PC-9 (cell line): Measurements from ENCODE around the gene ZNF236. TPM values are rescaled to one million over a fixed set of nuclear protein-coding genes. Genes with fewer than 3 reads are reported as not detected.

Experiments
- BruUV-seq: library from RNA; stranded (reverse); fragments of 400-500 nt; replicated peaks from 2 replicates; lab custom pipeline; 2021; lab: Mats Ljungman, UMichigan
- CTCF ChIA-PET: fragments of 300-600 bp; sonication (Branson Sonifier 250); formaldehyde crosslinking; loops from one replicate; lab custom pipeline; 2022; ENCODE audit warnings: antibody characterized with exemption; lab: Charles Lee
- POLR2A ChIA-PET: fragments of 300-600 bp; sonication (Branson Sonifier 250); formaldehyde crosslinking; loops from one replicate; lab custom pipeline; 2022; ENCODE audit warnings: antibody characterized with exemption; ENCODE audit not compliant: unreplicated experiment; lab: Charles Lee
- DNase-seq, 2 experiments: peaks; one replicate each; pipeline versions ENCODE4 v3.0.0 to v3.0.0-alpha.2; 2015 to 2022; ENCODE audit warnings: mixed read lengths in 1 of 2
- H2AFZ ChIP-seq: fragments of 200-600 bp; sonication (generic); 2 replicates; pipeline ENCODE4 v1.8.1; 2017; ENCODE audit warnings: antibody characterized with exemption
- H3F3A ChIP-seq: fragments of 200-600 bp; sonication (generic); 2 replicates; pipeline ENCODE4 v1.8.1; 2017; ENCODE audit warnings: antibody characterized with exemption, mild to moderate bottlenecking, low read depth; ENCODE audit not compliant: insufficient read depth
- H3K27ac ChIP-seq: fragments of 200-600 bp; sonication (generic); 2 replicates; pipeline ENCODE4 v1.6.1; 2016; ENCODE audit warnings: mixed run types
- H3K27me3 ChIP-seq: fragments of 200-600 bp; sonication (generic); 2 replicates; pipeline ENCODE4 v1.6.1; 2016; ENCODE audit warnings: low read depth, mixed run types; ENCODE audit not compliant: insufficient read depth
- H3K36me3 ChIP-seq: fragments of 200-600 bp; sonication (generic); 2 replicates; pipeline ENCODE4 v1.6.1; 2016; ENCODE audit warnings: low read depth, mixed run types
- H3K4me1 ChIP-seq: fragments of 200-600 bp; sonication (generic); replicated peaks from 2 replicates; pipeline ENCODE4 v1.6.1; 2016; ENCODE audit warnings: mixed run types; ENCODE audit not compliant: insufficient read depth
- H3K4me2 ChIP-seq: fragments of 200-600 bp; sonication (generic); 2 replicates; pipeline ENCODE4 v1.6.1; 2017; ENCODE audit warnings: mixed run types
- H3K4me3 ChIP-seq: fragments of 200-600 bp; sonication (generic); 2 replicates; pipeline ENCODE4 v1.6.1; 2016; ENCODE audit warnings: mixed run types
- H3K79me2 ChIP-seq: fragments of 200-600 bp; sonication (generic); 2 replicates; pipeline ENCODE4 v1.6.1; 2017; ENCODE audit warnings: low read depth, mixed run types
- H3K9me2 ChIP-seq: fragments of 200-600 bp; sonication (generic); 2 replicates; pipeline ENCODE4 v1.8.1; 2017; ENCODE audit warnings: mild to moderate bottlenecking; ENCODE audit not compliant: insufficient read depth
- H3K9me3 ChIP-seq: fragments of 200-600 bp; sonication (generic); 2 replicates; pipeline ENCODE4 v1.8.1; 2016; ENCODE audit warnings: low read depth; ENCODE audit not compliant: insufficient read depth
- H4K20me1 ChIP-seq: fragments of 200-600 bp; sonication (generic); 2 replicates; pipeline ENCODE4 v1.8.1; 2017; ENCODE audit not compliant: insufficient read depth
- CTCF ChIP-seq: fragments of 200-600 bp; sonication (generic); conservative IDR thresholded peaks from 2 replicates; pipeline ENCODE4 v1.6.1; 2017; ENCODE audit warnings: mixed run types, antibody characterized with exemption, mild to moderate bottlenecking, moderate library complexity
- EZH2 ChIP-seq: fragments of 200-600 bp; sonication (generic); IDR thresholded peaks from 2 replicates; pipeline ENCODE4 v1.8.0; 2017; ENCODE audit warnings: antibody characterized with exemption, low read depth
- intact Hi-C: fragments of 100-400 bp; cut with micrococcal nuclease; formaldehyde crosslinking; loops from one replicate; pipeline ENCODE4 v1.10.0; 2022; ENCODE audit not compliant: unreplicated experiment
- total RNA-seq: library from RNA; stranded (reverse); gene quantifications from 2 replicates; pipeline ENCODE4 v1.2.3, GENCODE V29; 2021

ZNF236 gene
- total RNA-seq, 1 experiment from 2014 or later = 10.8 TPM

GRCh38 chr18:76913583-76913982, 91.2 kb downstream of the ZNF236 start:
- DNase-seq = no peak
- Histone ChIP-seq H3K36me3 (peaks cover 12% of the 10 kb centered on the region; the same call in 1 of the 2 replicates), H3K9me2 (no peaks in the 10 kb centered on the region), H3K27me3 (no peaks in the 10 kb centered on the region), H3K4me1 (no peaks in the 10 kb centered on the region), H3K4me2 (no peak overlapping the region), H3K9me3 (no peaks in the 10 kb centered on the region), H4K20me1 (no peaks in the 10 kb centered on the region), H3K79me2 (no peaks in the 10 kb centered on the region), H3F3A (no peaks in the 10 kb centered on the region), H3K4me3 (no peak overlapping the region), H2AFZ (no peak overlapping the region), H3K27ac (no peak overlapping the region)
- intact Hi-C loops = no loop called here
- ChIA-PET CTCF (no interaction called here), POLR2A (no interaction called here)
- TF ChIP-seq EZH2 = no peak
- TF ChIP-seq CTCF = no peak
- no TSS peak for BruUV-seq

GRCh38 chr18:76914314-76914713, 92.0 kb downstream of the ZNF236 start:
- TF ChIP-seq EZH2 (no peak), CTCF (no peak)
- ChIA-PET POLR2A (no interaction called here), CTCF (no interaction called here)
- Histone ChIP-seq H3K4me3 (no peak overlapping the region), H3F3A (no peaks in the 10 kb centered on the region), H3K9me2 (no peaks in the 10 kb centered on the region), H3K4me2 (no peak overlapping the region), H3K27ac (no peak overlapping the region), H3K4me1 (no peaks in the 10 kb centered on the region), H3K79me2 (no peaks in the 10 kb centered on the region), H2AFZ (no peak overlapping the region), H3K9me3 (no peaks in the 10 kb centered on the region), H4K20me1 (no peaks in the 10 kb centered on the region), H3K27me3 (no peaks in the 10 kb centered on the region), H3K36me3 (peaks cover 14% of the 10 kb centered on the region; the same call in 1 of the 2 replicates)
- no TSS peak for BruUV-seq
- intact Hi-C loops = no loop called here
- no peak for DNase-seq

- Histone ChIP-seq H3K27me3 (no peaks in the 10 kb centered on the region), H3K9me2 (no peaks in the 10 kb centered on the region), H3K4me3 (no peak overlapping the region), H3K79me2 (no peaks in the 10 kb centered on the region), H2AFZ (no peak overlapping the region), H3K27ac (no peak overlapping the region), H3K4me1 (no peaks in the 10 kb centered on the region), H3K9me3 (no peaks in the 10 kb centered on the region), H3F3A (no peaks in the 10 kb centered on the region), H3K4me2 (no peak overlapping the region), H3K36me3 (peaks cover 15% of the 10 kb centered on the region; the same call in 1 of the 2 replicates), H4K20me1 (no peaks in the 10 kb centered on the region)
- POLR2A ChIA-PET = no interaction called here
- intact Hi-C loops = no loop called here
- CTCF ChIA-PET = no interaction called here
- no peak for DNase-seq
- TF ChIP-seq CTCF (no peak), EZH2 (no peak)
- BruUV-seq = no TSS peak
These were observed 92.4 kb downstream of the ZNF236 start for GRCh38 chr18:76914796-76915195.
